Cardiac muscle cell (in vitro differentiated cells and primary cell): ENCODE results near the gene PCDHGA2. TPM values are rescaled to one million over a fixed set of nuclear protein-coding genes. Genes with fewer than 3 reads are reported as not detected.

Experiments
- DNase-seq, 2 donors: peaks; one replicate each; pipeline versions ENCODE4 v3.0.0 to v3.0.0-alpha.2; 2010 to 2017; ENCODE audit warnings: low read depth in 1 of 2, low spot score in 1 of 2
- H3K27ac ChIP-seq: fragments of 200-600 bp; sonication (generic); 2 replicates; pipeline ENCODE4 v1.5.1; 2016
- H3K27me3 ChIP-seq: fragments of 200-600 bp; sonication (generic); 2 replicates; pipeline ENCODE4 v1.6.0; 2016; ENCODE audit warnings: control low read depth
- H3K36me3 ChIP-seq: fragments of 200-600 bp; sonication (generic); 2 replicates; pipeline ENCODE4 v1.5.1; 2016; ENCODE audit warnings: control low read depth
- H3K4me1 ChIP-seq: fragments of 200-600 bp; sonication (generic); 2 replicates; pipeline ENCODE4 v1.8.1; 2017; ENCODE audit warnings: low read depth, mild to moderate bottlenecking, mixed run types
- H3K4me3 ChIP-seq: fragments of 200-600 bp; sonication (generic); 2 replicates; pipeline ENCODE4 v1.5.1; 2016; ENCODE audit warnings: mild to moderate bottlenecking
- H3K9me3 ChIP-seq: fragments of 200-600 bp; sonication (generic); 2 replicates; pipeline ENCODE4 v1.5.1; 2017; ENCODE audit warnings: low read depth, mild to moderate bottlenecking, control low read depth
- polyA plus RNA-seq: library from polyadenylated mRNA; unstranded; fragments of >200 nt; fragmentation: Nextera tagmentation; extraction: Ambion mirVana; gene quantifications from 2 replicates; pipeline ENCODE4 v1.2.1, GENCODE V29; 2016
- total RNA-seq: library from RNA; depleted of rRNA; stranded (reverse); fragments of >200 nt; gene quantifications from 2 replicates; pipeline ENCODE4 v1.2.3, GENCODE V29; 2016
- TF ChIP-seq, protein P1 (sequence below): IDR thresholded peaks from 2 replicates; pipeline ENCODE4 v1.5.1; 2012; ENCODE audit warnings: low read depth, mild to moderate bottlenecking, low read length

The PCDHGA2 gene
- total and polyA plus RNA-seq, 2 experiments from 2014 or later, result 0.18 to 0.95 TPM

DNA sequence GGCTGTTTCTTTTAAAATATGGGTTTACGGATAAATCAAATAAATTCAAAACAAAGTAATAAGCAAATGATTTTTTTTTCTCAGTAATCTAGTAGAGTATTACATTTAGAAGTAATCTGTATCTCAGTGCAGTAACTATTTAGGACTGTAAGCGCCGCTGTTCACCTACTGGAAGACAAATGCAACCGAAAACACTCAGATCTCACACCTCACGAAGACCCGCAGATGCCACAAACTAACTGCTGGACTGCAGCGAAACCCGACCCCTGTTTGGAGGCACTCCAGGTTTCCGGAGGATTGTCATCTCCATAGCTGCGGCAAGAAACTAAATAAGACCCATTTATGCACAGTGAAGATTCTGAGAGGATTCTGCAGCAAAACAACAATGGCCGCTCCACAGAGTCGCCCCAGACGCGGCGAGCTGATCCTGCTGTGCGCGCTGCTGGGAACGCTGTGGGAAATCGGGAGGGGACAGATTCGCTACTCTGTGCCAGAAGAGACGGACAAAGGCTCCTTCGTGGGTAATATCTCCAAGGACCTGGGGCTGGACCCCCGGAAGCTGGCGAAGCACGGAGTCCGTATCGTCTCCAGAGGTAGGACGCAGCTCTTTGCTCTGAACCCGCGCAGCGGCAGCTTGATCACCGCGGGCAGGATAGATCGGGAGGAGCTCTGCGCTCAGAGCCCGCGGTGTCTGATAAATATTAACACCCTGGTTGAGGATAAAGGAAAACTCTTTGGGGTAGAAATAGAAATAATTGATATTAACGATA, 54.1 kb downstream of the PCDHGA2 start, which contains the start of gene PCDHGA8:
Gene PCDHGA8 (plus strand): TSS at position 205 of the 770 bp plus-strand sequence. CDS start 181 bp downstream, at position 386.
- Histone ChIP-seq H3K4me3 (no peak within 1 kb of the TSS), H3K9me3 (peaks cover 7% of the 10 kb centered on the region), H3K36me3 (no peaks in the 10 kb centered on the region), H3K27ac (no peak within 1 kb of the TSS), H3K27me3 (no peaks in the 10 kb centered on the region), H3K4me1 (no peaks in the 10 kb centered on the region)
- TF ChIP-seq, protein P1, sequence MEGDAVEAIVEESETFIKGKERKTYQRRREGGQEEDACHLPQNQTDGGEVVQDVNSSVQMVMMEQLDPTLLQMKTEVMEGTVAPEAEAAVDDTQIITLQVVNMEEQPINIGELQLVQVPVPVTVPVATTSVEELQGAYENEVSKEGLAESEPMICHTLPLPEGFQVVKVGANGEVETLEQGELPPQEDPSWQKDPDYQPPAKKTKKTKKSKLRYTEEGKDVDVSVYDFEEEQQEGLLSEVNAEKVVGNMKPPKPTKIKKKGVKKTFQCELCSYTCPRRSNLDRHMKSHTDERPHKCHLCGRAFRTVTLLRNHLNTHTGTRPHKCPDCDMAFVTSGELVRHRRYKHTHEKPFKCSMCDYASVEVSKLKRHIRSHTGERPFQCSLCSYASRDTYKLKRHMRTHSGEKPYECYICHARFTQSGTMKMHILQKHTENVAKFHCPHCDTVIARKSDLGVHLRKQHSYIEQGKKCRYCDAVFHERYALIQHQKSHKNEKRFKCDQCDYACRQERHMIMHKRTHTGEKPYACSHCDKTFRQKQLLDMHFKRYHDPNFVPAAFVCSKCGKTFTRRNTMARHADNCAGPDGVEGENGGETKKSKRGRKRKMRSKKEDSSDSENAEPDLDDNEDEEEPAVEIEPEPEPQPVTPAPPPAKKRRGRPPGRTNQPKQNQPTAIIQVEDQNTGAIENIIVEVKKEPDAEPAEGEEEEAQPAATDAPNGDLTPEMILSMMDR, result no peak
- no peak for DNase-seq

Other genes with a start within 250 kb of the PCDHGA2 start
Only the 30 nearest of the 38 such genes appear.
- 7.4 and 7.9 TPM in 2 replicates for gene PCDHB9, start 151.6 kb upstream of the PCDHGA2 start, total RNA-seq
- gene PCDHB9, start 151.6 kb upstream of the PCDHGA2 start, polyA plus RNA-seq, result 2.5 and 2.9 TPM in 2 replicates
- 8.8 and 10.9 TPM in 2 replicates for gene PCDHB10, start 146.4 kb upstream of the PCDHGA2 start, total RNA-seq
- 7.8 and 9.0 TPM in 2 replicates for gene PCDHB10, start 146.4 kb upstream of the PCDHGA2 start, polyA plus RNA-seq
- 4.7 and 8.6 TPM in 2 replicates for gene PCDHB11, start 139.1 kb upstream of the PCDHGA2 start, total RNA-seq
- gene PCDHB11, start 139.1 kb upstream of the PCDHGA2 start, polyA plus RNA-seq, result 2.4 and 3.1 TPM in 2 replicates
- 9.5 and 17.7 TPM in 2 replicates for gene PCDHB12, start 130.0 kb upstream of the PCDHGA2 start, total RNA-seq
- 2.1 and 3.5 TPM in 2 replicates for gene PCDHB12, start 130.0 kb upstream of the PCDHGA2 start, polyA plus RNA-seq
- gene PCDHB13, start 124.8 kb upstream of the PCDHGA2 start, total RNA-seq, result 7.8 and 8.4 TPM in 2 replicates
- 1.3 and 3.1 TPM in 2 replicates for gene PCDHB13, start 124.8 kb upstream of the PCDHGA2 start, polyA plus RNA-seq
- 17.3 and 21.2 TPM in 2 replicates for gene PCDHB14, start 115.4 kb upstream of the PCDHGA2 start, total RNA-seq
- gene PCDHB14, start 115.4 kb upstream of the PCDHGA2 start, polyA plus RNA-seq, result 8.1 and 11.8 TPM in 2 replicates
- 21.3 and 32.4 TPM in 2 replicates for gene PCDHB15, start 93.4 kb upstream of the PCDHGA2 start, total RNA-seq
- 13.3 and 19.3 TPM in 2 replicates for gene PCDHB15, start 93.4 kb upstream of the PCDHGA2 start, polyA plus RNA-seq
- gene SLC25A2, start 34.7 kb upstream of the PCDHGA2 start, total RNA-seq, result 0.42 TPM in 1 of 2 replicates, not detected in the other
- not detected in 2 replicates for gene SLC25A2, start 34.7 kb upstream of the PCDHGA2 start, polyA plus RNA-seq
- gene TAF7, start 18.0 kb upstream of the PCDHGA2 start, total RNA-seq, result 93.8 and 124 TPM in 2 replicates
- 165 and 215 TPM in 2 replicates for gene TAF7, start 18.0 kb upstream of the PCDHGA2 start, polyA plus RNA-seq
- gene PCDHGA1, start 8.2 kb upstream of the PCDHGA2 start, total RNA-seq, result 1.7 and 2.3 TPM in 2 replicates
- gene PCDHGA1, start 8.2 kb upstream of the PCDHGA2 start, polyA plus RNA-seq, result 0.40 and 1.2 TPM in 2 replicates
- 1.5 and 3.2 TPM in 2 replicates for gene PCDHGA3, start 5.1 kb downstream of the PCDHGA2 start, total RNA-seq
- 1.4 and 2.2 TPM in 2 replicates for gene PCDHGA3, start 5.1 kb downstream of the PCDHGA2 start, polyA plus RNA-seq
- gene PCDHGB1, start 11.3 kb downstream of the PCDHGA2 start, total RNA-seq, result 1.8 and 3.7 TPM in 2 replicates
- gene PCDHGB1, start 11.3 kb downstream of the PCDHGA2 start, polyA plus RNA-seq, result 0.32 and 0.46 TPM in 2 replicates
- 1.5 and 1.8 TPM in 2 replicates for gene PCDHGA4, start 16.3 kb downstream of the PCDHGA2 start, total RNA-seq
- gene PCDHGA4, start 16.3 kb downstream of the PCDHGA2 start, polyA plus RNA-seq, result 0.20 and 0.32 TPM in 2 replicates
- 2.7 and 3.0 TPM in 2 replicates for gene PCDHGB2, start 21.2 kb downstream of the PCDHGA2 start, total RNA-seq
- 1.0 and 2.8 TPM in 2 replicates for gene PCDHGB2, start 21.2 kb downstream of the PCDHGA2 start, polyA plus RNA-seq
- 1.1 and 1.2 TPM in 2 replicates for gene PCDHGA5, start 25.4 kb downstream of the PCDHGA2 start, total RNA-seq
- 0.09 TPM in 1 of 2 replicates, not detected in the other for gene PCDHGA5, start 25.4 kb downstream of the PCDHGA2 start, polyA plus RNA-seq
- 0.71 and 1.2 TPM in 2 replicates for gene PCDHGB3, start 31.5 kb downstream of the PCDHGA2 start, total RNA-seq
- gene PCDHGB3, start 31.5 kb downstream of the PCDHGA2 start, polyA plus RNA-seq, result 0.27 TPM in 1 of 2 replicates, not detected in the other
- 0.66 and 0.88 TPM in 2 replicates for gene PCDHGA6, start 35.1 kb downstream of the PCDHGA2 start, total RNA-seq
- gene PCDHGA6, start 35.1 kb downstream of the PCDHGA2 start, polyA plus RNA-seq, result not detected in 2 replicates
- gene PCDHGA7, start 44.0 kb downstream of the PCDHGA2 start, total RNA-seq, result 1.0 and 1.2 TPM in 2 replicates
- 0.20 TPM in 1 of 2 replicates, not detected in the other for gene PCDHGA7, start 44.0 kb downstream of the PCDHGA2 start, polyA plus RNA-seq
- gene PCDHGB4, start 48.9 kb downstream of the PCDHGA2 start, total RNA-seq, result 17.4 and 23.5 TPM in 2 replicates
- 9.9 and 12.5 TPM in 2 replicates for gene PCDHGB4, start 48.9 kb downstream of the PCDHGA2 start, polyA plus RNA-seq
- 2.3 and 2.5 TPM in 2 replicates for gene PCDHGA8, start 53.9 kb downstream of the PCDHGA2 start, total RNA-seq
- gene PCDHGA8, start 53.9 kb downstream of the PCDHGA2 start, polyA plus RNA-seq, result 0.37 and 1.0 TPM in 2 replicates
- gene PCDHGB5, start 59.2 kb downstream of the PCDHGA2 start, total RNA-seq, result 1.2 and 2.6 TPM in 2 replicates
- 0.66 TPM in 1 of 2 replicates, not detected in the other for gene PCDHGB5, start 59.2 kb downstream of the PCDHGA2 start, polyA plus RNA-seq
- 1.1 and 1.8 TPM in 2 replicates for gene PCDHGA9, start 64.0 kb downstream of the PCDHGA2 start, total RNA-seq
- 0.04 and 0.70 TPM in 2 replicates for gene PCDHGA9, start 64.0 kb downstream of the PCDHGA2 start, polyA plus RNA-seq
- 28.7 and 48.6 TPM in 2 replicates for gene PCDHGB6, start 69.3 kb downstream of the PCDHGA2 start, total RNA-seq
- 26.1 and 44.1 TPM in 2 replicates for gene PCDHGB6, start 69.3 kb downstream of the PCDHGA2 start, polyA plus RNA-seq
- gene PCDHGA10, start 74.2 kb downstream of the PCDHGA2 start, total RNA-seq, result 4.5 and 7.3 TPM in 2 replicates
- 1.1 and 1.4 TPM in 2 replicates for gene PCDHGA10, start 74.2 kb downstream of the PCDHGA2 start, polyA plus RNA-seq
- 11.3 and 19.9 TPM in 2 replicates for gene PCDHGB7, start 78.9 kb downstream of the PCDHGA2 start, total RNA-seq
- gene PCDHGB7, start 78.9 kb downstream of the PCDHGA2 start, polyA plus RNA-seq, result 8.4 and 12.3 TPM in 2 replicates
- gene PCDHGA11, start 82.3 kb downstream of the PCDHGA2 start, total RNA-seq, result 3.6 and 5.0 TPM in 2 replicates
- gene PCDHGA11, start 82.3 kb downstream of the PCDHGA2 start, polyA plus RNA-seq, result 0.64 and 1.7 TPM in 2 replicates
- 1.7 and 6.1 TPM in 2 replicates for gene PCDHGA12, start 91.7 kb downstream of the PCDHGA2 start, total RNA-seq
- 0.45 and 0.52 TPM in 2 replicates for gene PCDHGA12, start 91.7 kb downstream of the PCDHGA2 start, polyA plus RNA-seq
- 23.6 and 29.9 TPM in 2 replicates for gene PCDHGC3, start 137.2 kb downstream of the PCDHGA2 start, total RNA-seq
- gene PCDHGC3, start 137.2 kb downstream of the PCDHGA2 start, polyA plus RNA-seq, result 23.0 and 29.8 TPM in 2 replicates
- 1.1 and 7.9 TPM in 2 replicates for gene PCDHGC4, start 146.3 kb downstream of the PCDHGA2 start, total RNA-seq
- gene PCDHGC4, start 146.3 kb downstream of the PCDHGA2 start, polyA plus RNA-seq, result 0.84 and 2.9 TPM in 2 replicates
- 0.74 and 2.2 TPM in 2 replicates for gene PCDHGC5, start 150.3 kb downstream of the PCDHGA2 start, total RNA-seq
- not detected in 2 replicates for gene PCDHGC5, start 150.3 kb downstream of the PCDHGA2 start, polyA plus RNA-seq